SJCRH30 (cell line): ENCODE results near the gene BABAM2. TPM values are rescaled to one million over a fixed set of nuclear protein-coding genes. Genes with fewer than 3 reads are reported as not detected.
"Not testable (repeated sequence)": the region's sequence is repeated elsewhere in the genome, so short reads cannot be mapped to it uniquely, and the experiment has no call there.

ENCODE experiments used
- DNase-seq, 2 experiments: peaks; one replicate each; pipeline ENCODE4 v3.0.0-alpha.2; 2015 to 2020
- H3K27ac ChIP-seq: fragments of 250-450 bp; sonication (Bioruptor Pico); 2 replicates; pipeline ENCODE4 v1.5.1; 2020; ENCODE audit warnings: mild to moderate bottlenecking, moderate library complexity
- H3K27me3 ChIP-seq: fragments of 250-450 bp; sonication (Bioruptor Pico); 2 replicates; pipeline ENCODE4 v1.5.1; 2020; ENCODE audit warnings: mild to moderate bottlenecking, moderate library complexity
- H3K36me3 ChIP-seq: fragments of 250-450 bp; sonication (Bioruptor Pico); 2 replicates; pipeline ENCODE4 v1.5.1; 2020; ENCODE audit warnings: mild to moderate bottlenecking, moderate library complexity
- H3K4me1 ChIP-seq: fragments of 250-450 bp; sonication (Bioruptor Pico); 2 replicates; pipeline ENCODE4 v1.5.1; 2020; ENCODE audit warnings: mild to moderate bottlenecking, moderate library complexity
- H3K4me3 ChIP-seq: fragments of 250-450 bp; sonication (Bioruptor Pico); 2 replicates; pipeline ENCODE4 v1.5.1; 2020; ENCODE audit warnings: mild to moderate bottlenecking, moderate library complexity
- H3K9me3 ChIP-seq: fragments of 250-450 bp; sonication (Bioruptor Pico); replicated peaks from 2 replicates; pipeline ENCODE4 v1.5.1; 2020; ENCODE audit warnings: mild to moderate bottlenecking, moderate library complexity
- total RNA-seq: library from RNA; depleted of rRNA; stranded (reverse); fragments of >200 nt; shearing (Covaris generic); gene quantifications from 2 replicates; pipeline ENCODE4 v1.2.3, GENCODE V29; 2014

Gene BABAM2
- total RNA-seq, 1 experiment from 2014 or later, result 37.3 TPM

DNA sequence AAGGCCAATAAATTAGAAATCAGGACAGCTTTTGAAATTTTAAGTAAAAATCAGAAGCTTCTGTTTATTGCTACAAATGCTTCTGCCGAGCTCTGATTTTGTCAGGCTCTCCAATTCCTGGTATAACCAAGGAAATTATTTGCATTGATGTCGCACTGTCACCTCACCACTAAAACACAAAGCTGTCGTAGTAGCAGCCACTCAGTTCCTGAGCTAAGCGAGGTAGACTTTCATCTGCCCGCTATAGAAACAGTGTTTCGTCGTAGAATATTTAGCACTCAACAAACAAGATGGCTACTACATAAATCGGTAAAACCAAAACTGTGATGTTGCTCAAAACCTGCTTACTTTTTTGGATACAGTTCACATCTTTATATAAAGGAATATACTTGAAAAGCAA, 360.8 kb downstream of the BABAM2 start:
- no peak for DNase-seq
- Histone ChIP-seq H3K27me3 (no peaks in the 10 kb centered on the region), H3K4me3 (no peak overlapping the region), H3K9me3 (no peaks in the 10 kb centered on the region), H3K4me1 (no peaks in the 10 kb centered on the region), H3K36me3 (no peaks in the 10 kb centered on the region), H3K27ac (no peak overlapping the region)

DNA sequence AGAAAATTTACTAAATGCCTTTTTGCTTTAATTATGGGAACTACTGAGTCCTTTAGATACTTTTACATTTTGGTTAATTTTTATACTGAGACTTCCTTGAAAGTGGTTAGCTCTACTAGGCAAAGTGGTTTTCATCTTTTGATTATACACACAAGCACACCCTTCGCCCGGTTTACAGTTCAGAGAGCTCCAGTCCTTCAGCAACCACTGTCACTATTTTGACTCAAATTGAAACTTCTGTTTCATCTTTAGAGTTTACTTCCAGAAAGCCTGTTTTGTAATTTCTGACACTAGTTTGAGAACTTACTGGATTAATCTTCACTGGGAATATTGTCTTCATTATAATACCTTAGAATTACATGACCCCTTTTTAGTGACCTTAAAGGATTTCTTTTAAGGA, 361.8 kb downstream of the BABAM2 start:
- H3K4me3 ChIP-seq, result no peak overlapping the region
- H3K27me3 ChIP-seq, result no peaks in the 10 kb centered on the region
- H3K27ac ChIP-seq, result no peak overlapping the region
- DNase-seq, result no peak
- H3K9me3 ChIP-seq, result no peaks in the 10 kb centered on the region
- no peaks in the 10 kb centered on the region for H3K36me3 ChIP-seq
- no peaks in the 10 kb centered on the region for H3K4me1 ChIP-seq

DNA sequence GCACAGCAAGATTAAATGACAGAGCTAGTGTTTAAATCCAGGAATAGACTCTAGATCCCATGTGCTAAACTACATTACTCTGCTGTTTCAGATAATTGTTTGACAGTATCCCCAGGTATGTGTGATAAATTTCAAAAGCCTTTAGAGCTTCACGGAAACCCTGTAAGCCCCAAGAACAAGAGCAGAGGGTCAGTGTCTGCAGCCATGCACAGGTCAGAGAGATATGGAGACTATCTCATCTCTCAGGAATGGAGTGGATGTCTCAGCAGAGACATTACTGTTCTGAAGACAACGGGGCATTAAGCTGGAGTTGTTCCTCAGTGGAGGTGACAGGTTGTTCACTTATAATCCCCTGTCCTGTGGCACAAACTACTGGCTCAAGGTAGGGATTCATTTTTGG, 363.0 kb downstream of the BABAM2 start:
- Histone ChIP-seq H3K9me3 (no peaks in the 10 kb centered on the region), H3K4me1 (no peaks in the 10 kb centered on the region), H3K27me3 (no peaks in the 10 kb centered on the region), H3K36me3 (no peaks in the 10 kb centered on the region), H3K4me3 (no peak overlapping the region), H3K27ac (no peak overlapping the region)
- no peak for DNase-seq

DNA sequence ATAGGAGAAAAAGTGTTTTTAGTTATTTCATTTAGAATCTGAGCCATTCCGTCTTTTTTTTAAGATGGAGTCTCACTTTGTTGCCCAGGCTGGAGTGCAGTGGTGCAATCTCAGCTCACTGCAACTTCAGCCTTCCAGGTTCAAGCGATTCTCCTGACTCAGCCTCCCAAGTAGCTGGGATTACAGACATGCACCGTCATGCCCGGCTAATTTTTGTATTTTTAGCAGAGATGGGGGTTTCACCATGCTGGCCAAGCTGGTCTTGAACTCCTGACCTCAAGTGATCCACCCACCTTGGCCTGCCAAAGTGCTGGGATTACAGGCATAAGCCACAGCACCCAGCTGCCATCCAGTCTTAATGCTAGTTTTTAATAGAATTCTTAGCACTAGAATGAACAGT, 364.7 kb downstream of the BABAM2 start:
- H3K27me3 ChIP-seq, H3K27ac ChIP-seq, H3K4me1 ChIP-seq, H3K36me3 ChIP-seq, H3K4me3 ChIP-seq, H3K9me3 ChIP-seq, DNase-seq: not testable (repeated sequence)

DNA sequence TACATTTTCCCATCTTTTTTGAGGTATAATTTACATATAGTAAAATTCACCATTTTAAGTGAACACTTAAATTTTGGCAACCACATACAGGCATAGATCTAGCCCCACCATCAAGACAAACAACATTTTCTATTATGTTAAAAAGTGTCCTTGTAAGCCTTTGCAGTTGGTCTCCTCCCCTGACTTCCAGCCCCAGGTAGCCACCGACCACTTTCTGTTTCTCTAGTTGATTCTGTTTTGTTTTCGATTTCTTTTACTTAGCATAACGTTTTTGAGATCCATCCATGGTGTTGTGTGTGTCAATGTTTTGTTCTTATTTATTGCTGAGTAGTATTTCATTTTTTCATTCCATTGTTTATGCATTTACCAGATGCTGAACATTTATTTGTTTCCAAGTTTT, 366.7 kb downstream of the BABAM2 start:
- Histone ChIP-seq H3K36me3 (no peaks in the 10 kb centered on the region), H3K4me3 (no peak overlapping the region), H3K4me1 (no peaks in the 10 kb centered on the region), H3K27me3 (no peaks in the 10 kb centered on the region), H3K27ac (no peak overlapping the region), H3K9me3 (0 out of 2 replicates have a peak, but pooled peaks cover 2% of the 10 kb centered on the region)
- DNase-seq, result no peak

DNA sequence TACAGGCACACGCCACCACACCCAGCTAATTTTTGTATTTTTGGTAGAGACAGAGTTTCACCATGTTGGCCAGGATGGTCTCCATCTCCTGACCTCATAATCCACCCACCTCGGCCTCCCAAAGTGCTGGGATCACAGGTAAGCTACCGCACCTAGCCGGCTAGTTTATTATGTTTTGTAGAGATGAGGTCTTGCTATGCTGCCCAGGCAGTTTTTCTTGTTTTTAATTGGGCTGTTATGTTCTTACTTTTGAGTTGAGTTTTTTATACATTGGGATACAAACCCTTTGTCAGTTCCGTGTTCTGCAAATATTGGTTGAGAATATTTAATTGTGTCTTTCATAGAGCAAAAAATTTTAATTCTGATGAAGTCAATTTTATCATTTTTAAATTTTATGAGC, 368.7 kb downstream of the BABAM2 start:
- not testable (repeated sequence) for DNase-seq, H3K27me3 ChIP-seq, H3K36me3 ChIP-seq, H3K4me1 ChIP-seq, H3K4me3 ChIP-seq, H3K9me3 ChIP-seq, H3K27ac ChIP-seq

DNA sequence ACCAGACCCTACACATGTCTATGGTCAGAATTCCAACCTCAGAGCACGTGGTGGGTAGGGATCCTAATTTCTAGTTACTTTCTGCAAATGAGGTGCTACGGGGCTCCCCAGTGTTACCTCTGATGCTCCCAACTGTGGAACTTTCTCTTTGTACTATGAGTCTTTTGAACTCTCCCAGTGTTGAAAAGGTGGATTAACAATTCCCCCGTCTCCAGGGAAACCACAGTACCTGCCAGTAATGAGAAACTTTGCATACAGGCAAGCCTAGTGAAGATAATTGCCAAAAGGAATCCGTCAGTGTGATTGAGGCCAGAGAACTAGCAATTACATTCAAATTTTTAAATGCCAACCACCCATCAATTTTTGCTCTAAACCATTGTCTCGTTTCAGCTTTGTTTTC, 373.2 kb downstream of the BABAM2 start:
- Histone ChIP-seq H3K9me3 (0 out of 2 replicates have a peak, but pooled peaks cover 2% of the 10 kb centered on the region), H3K27me3 (no peaks in the 10 kb centered on the region), H3K4me3 (no peak overlapping the region), H3K4me1 (no peaks in the 10 kb centered on the region), H3K27ac (no peak overlapping the region), H3K36me3 (no peaks in the 10 kb centered on the region)
- DNase-seq, result no peak

DNA sequence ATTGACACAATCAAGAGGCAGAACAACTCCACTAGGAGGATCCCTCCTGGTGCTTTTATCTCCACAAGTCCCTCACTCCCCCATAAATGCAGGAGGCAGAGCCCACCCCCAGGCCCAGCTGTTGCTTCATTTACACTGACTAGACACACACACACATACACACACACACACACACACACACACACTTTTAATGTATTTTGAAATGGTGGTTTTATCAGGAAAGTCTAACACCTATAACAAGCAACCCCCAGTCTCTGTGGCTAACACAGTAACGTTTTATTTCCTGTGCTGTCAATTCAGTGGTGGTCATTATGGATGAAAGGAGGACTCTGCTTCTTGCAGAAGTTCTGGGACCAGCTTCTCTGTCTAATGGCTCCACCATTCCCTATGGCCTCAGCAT, 376.8 kb downstream of the BABAM2 start:
- no peak overlapping the region for H3K4me3 ChIP-seq
- H3K27me3 ChIP-seq, result no peaks in the 10 kb centered on the region
- no peak for DNase-seq
- H3K36me3 ChIP-seq, result no peaks in the 10 kb centered on the region
- no peak overlapping the region for H3K27ac ChIP-seq
- H3K9me3 ChIP-seq, result no peaks in the 10 kb centered on the region
- H3K4me1 ChIP-seq, result peaks cover 26% of the 10 kb centered on the region

DNA sequence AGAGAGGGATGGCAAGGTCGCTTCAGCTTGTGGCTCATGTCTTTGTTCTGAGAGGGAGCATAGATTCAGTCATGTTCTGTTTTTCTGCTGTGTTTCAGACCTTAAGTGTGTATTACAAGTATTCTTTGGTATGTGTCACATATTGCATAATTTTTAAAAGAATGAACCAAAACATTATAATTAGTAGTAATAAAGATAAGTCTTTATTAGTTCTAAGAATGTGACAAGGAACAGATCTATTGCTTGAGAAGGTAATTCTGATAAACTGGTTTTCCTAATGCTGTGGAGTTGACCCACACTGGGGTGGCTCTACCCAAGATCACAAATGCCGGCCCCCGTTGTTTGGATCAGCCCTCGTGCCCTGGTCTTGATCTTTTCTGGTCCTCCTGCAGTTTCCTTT, 377.9 kb downstream of the BABAM2 start:
- Histone ChIP-seq H3K27ac (no peak overlapping the region), H3K9me3 (no peaks in the 10 kb centered on the region), H3K4me1 (peaks cover 27% of the 10 kb centered on the region), H3K27me3 (no peaks in the 10 kb centered on the region), H3K4me3 (no peak overlapping the region), H3K36me3 (no peaks in the 10 kb centered on the region)
- DNase-seq, result no peak

DNA sequence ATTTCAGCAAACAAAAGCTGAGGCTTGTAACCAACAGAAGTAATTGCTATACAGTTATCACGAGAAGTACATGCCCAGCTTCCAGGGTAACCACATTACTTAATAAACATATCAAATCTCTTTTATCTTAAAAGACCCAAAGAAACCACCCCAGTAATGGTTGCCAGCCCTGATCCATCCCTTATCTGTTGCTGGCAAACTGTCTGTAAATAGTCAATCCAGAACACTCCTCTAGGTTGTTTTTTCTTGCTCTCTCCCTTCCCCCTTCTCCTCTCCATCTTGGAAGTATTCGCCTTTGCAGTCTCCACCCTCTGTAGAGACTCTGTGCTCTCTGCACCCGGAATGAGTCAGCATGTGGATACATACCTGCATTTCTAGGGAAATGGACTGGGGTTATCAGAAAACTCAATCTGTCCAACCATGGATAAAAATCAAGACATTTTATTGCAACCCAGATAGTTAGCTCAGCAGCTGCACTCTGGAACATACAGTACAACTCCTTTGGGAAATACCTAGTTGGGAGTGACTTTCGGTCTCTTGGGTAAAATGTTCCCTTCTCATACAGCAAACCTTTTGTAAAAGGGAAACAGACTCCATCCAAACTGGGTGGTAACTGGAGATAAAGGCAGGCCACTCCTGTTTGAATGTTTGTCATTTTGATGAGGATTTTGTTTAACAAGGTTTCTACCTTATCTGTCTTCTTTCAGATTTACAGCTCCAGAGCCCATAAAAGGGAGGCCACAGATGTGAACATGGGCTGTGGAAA, 378.7 kb downstream of the BABAM2 start:
- DNase-seq, result no peak

DNA sequence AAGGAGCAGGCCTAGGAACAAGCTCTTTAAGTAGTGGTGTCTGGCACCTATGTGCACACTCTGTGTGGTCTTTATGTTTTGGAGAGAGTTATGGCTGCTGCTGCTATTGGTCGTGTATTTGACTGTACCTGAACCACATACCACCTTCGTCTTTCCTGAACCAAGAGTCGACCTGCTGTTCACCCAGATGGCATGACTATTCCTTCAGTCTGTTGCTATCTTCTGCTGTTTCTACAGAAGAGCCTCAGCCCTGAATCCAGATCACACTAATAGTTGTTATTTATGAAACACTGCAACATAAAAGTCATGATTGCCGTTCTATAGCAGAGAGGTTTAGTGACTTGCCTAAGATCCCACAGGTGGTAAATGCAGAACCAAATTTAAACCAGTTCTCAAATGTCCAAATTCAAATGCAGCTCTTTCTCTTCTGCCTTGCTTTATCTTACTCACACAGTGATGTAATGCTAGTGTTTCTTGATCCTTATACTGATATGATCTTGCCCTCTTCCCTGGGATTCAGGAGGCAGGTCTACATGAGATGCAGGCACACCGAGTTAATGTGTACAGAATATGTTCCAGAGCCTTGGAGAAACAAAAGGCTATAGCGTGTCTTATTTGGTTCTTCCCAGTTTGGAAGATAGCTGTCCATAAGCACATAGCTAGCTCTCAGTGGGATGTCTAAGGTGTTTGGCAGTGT, 380.1 kb downstream of the BABAM2 start:
- Histone ChIP-seq H3K27ac (no peak overlapping the region), H3K27me3 (no peaks in the 10 kb centered on the region)

More for the DNA sequence above, 378.7 kb downstream of the BABAM2 start:
- H3K27me3 ChIP-seq, result no peaks in the 10 kb centered on the region
- no peak overlapping the region for H3K27ac ChIP-seq
- H3K36me3 ChIP-seq, result no peaks in the 10 kb centered on the region
- H3K9me3 ChIP-seq, result no peaks in the 10 kb centered on the region
- peaks cover 27% of the 10 kb centered on the region for H3K4me1 ChIP-seq
- no peak overlapping the region for H3K4me3 ChIP-seq

DNA sequence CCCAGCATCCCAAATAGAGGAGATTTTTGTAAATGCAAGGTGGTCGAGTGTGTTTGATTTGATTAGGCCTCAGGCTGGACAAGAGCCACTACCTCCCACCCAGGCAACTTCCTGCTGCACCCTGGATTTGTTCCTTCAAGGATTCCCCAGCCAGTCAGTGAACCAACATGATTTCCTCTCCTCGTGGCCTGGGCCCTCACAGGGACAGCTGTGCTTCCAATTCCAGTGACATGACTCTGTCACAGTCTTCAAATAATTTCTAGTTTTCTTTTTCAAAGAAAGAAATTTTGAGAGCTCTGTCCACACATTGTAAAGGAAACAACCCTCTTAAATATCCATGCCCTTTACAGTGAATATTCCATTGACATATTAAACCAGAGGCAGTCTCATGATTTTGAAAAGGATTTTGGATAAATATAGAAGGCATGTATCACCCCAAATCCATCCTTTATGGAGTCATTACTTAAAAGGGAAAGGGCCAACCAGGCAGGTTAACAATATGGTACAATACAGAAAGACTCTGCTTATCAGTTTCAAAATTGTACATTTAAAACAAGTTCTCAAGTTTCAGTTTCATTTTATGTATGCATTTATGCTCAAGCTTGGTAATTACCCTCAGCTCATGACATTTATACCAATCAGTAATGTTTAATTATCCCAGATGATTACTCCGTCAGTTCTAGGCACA, 380.8 kb downstream of the BABAM2 start:
- Histone ChIP-seq H3K27me3 (no peaks in the 10 kb centered on the region), H3K9me3 (no peaks in the 10 kb centered on the region), H3K4me1 (peaks cover 46% of the 10 kb centered on the region), H3K4me3 (no peak overlapping the region), H3K27ac (no peak overlapping the region), H3K36me3 (no peaks in the 10 kb centered on the region)
- DNase-seq, result no peak

More for the DNA sequence above, 380.1 kb downstream of the BABAM2 start:
- Histone ChIP-seq H3K36me3 (no peaks in the 10 kb centered on the region), H3K4me1 (peaks cover 39% of the 10 kb centered on the region), H3K9me3 (no peaks in the 10 kb centered on the region), H3K4me3 (no peak overlapping the region)
- DNase-seq, result no peak

DNA sequence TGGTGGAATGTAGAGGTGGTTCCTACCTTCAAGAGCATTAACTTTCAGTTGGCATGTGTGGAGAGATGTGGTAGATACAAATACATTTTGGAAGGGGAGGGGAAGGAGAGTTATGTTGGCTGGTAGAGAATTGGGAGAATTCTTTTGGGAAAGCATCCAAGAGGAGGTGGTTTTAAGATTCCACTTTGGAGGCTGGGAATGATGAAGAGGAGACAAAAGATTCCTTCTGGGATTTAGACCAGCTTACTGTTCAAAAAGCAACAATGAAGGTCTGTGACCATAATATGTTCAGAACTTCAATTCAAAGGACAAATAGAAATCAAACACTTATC, 381.4 kb downstream of the BABAM2 start:
- Histone ChIP-seq H3K4me3 (no peak overlapping the region), H3K4me1 (peaks cover 51% of the 10 kb centered on the region), H3K9me3 (no peaks in the 10 kb centered on the region), H3K27me3 (no peaks in the 10 kb centered on the region), H3K36me3 (no peaks in the 10 kb centered on the region), H3K27ac (no peak overlapping the region)
- no peak for DNase-seq

DNA sequence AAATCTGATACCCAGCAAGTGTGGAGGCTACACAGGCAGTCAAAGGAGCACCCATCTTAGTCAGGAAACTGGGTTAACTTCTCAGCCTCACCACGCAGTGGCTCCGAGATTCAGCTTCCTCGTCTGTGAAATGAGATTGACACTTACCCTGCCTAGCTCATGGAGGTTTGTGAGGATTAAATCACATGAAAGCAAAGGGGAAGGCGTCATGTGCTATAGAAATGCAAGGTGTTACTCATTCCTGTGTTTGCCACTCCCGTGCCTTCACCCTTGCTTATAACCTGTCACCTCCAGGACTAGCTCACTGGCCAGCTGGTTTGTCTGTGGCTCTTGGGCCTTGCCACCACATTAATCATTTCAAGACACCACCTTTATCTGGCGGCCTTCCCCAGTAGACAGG, 383.2 kb downstream of the BABAM2 start:
- no peaks in the 10 kb centered on the region for H3K27me3 ChIP-seq

DNA sequence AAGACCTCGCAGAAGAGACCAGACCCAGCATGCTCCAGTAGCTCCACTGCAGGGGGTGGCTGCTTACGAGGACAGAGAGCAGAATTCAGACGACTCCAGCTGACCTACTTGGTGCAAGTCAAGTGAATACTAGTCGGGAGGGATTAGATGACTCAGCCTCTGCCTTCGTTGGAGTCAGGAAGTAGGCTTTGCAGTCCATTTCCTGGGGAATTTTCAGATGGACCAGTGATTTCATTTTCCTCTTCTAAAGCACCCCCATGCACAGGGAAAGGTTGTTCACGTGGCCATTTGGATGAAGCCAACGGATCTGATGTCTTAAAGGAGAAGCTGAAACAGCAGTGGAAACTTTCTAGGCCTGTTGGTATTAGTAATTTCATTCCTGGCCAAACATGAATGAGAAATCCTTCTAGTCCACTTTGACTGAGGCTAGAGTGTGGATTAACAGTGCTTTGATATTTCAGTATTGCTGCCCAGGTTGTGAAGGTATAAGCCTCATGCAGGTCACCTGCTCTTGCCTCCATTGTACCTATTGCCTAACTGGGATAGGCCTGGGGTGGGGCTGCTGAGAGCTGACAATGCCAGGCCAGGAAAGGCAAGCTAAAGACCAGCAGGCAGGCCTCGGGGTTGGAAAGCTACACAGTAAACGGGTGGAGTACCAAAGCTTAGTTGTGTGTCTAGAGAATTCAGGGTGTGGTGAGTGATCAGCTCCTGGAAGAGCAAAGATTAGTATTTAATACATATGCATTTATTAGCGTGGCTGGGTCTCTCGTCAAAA, 384.6 kb downstream of the BABAM2 start:
- H3K4me1 ChIP-seq, result peaks cover 45% of the 10 kb centered on the region
- H3K9me3 ChIP-seq, result no peaks in the 10 kb centered on the region
- DNase-seq, result peak; percentile 77 to 85
- H3K27me3 ChIP-seq, result no peaks in the 10 kb centered on the region
- H3K36me3 ChIP-seq, result no peaks in the 10 kb centered on the region
- H3K27ac ChIP-seq, result peak overlapping the region; percentile 36; the same call in 1 of the 2 replicates
- H3K4me3 ChIP-seq, result no peak overlapping the region

More for the DNA sequence above, 383.2 kb downstream of the BABAM2 start:
- peaks cover 51% of the 10 kb centered on the region for H3K4me1 ChIP-seq
- no peak overlapping the region for H3K4me3 ChIP-seq
- H3K9me3 ChIP-seq, result no peaks in the 10 kb centered on the region
- H3K27ac ChIP-seq, result no peak overlapping the region
- no peak for DNase-seq
- H3K36me3 ChIP-seq, result no peaks in the 10 kb centered on the region
